ENCODE data around the gene AMACR.

The AMACR gene

GRCh38 chr5:34007621-34008600 is at the start of gene AMACR:
Gene AMACR, minus strand, starts transcription at chr5:34008050. Its CDS starts 31 bp downstream, at chr5:34008019.
- peak; percentile 47 to 98 (median 90) for DNase-seq

- no peak for DNase-seq
Observed at GRCh38 chr5:34057569-34057968, 49.7 kb upstream of the AMACR start.

GRCh38 chr5:34057118-34057517 is 49.3 kb upstream of the AMACR start:
- DNase-seq, result no peak

- no peak for DNase-seq
Observed at GRCh38 chr5:34055667-34056066, 47.8 kb upstream of the AMACR start.

- DNase-seq, result no peak
Observed at GRCh38 chr5:34054400-34054729, 46.5 kb upstream of the AMACR start.

- DNase-seq, result no peak
Observed at GRCh38 chr5:34053571-34054399, 45.9 kb upstream of the AMACR start.

GRCh38 chr5:34053133-34053532 is 45.3 kb upstream of the AMACR start:
- DNase-seq, result no peak

- no peak for DNase-seq
Observed at GRCh38 chr5:34051374-34051980, 43.6 kb upstream of the AMACR start.

GRCh38 chr5:34047774-34048572 is 40.1 kb upstream of the AMACR start:
- DNase-seq, result no peak

GRCh38 chr5:34047143-34047542 is 39.3 kb upstream of the AMACR start:
- no peak for DNase-seq

- no peak for DNase-seq
Observed at GRCh38 chr5:34045996-34046395, 38.1 kb upstream of the AMACR start.

- DNase-seq, result peak in 2 of 51 donors; percentile 3 to 8
Observed at GRCh38 chr5:34045023-34045422, 37.2 kb upstream of the AMACR start.

- peak in 17 of 51 donors; percentile 8 to 46 (median 15) for DNase-seq
Observed at GRCh38 chr5:34043099-34043876, 35.4 kb upstream of the AMACR start, which contains the start of gene C1QTNF3. Gene C1QTNF3, minus strand, starts transcription at chr5:34043213. Its CDS starts 88 bp downstream, at chr5:34043125.

- peak in 25 of 51 donors; percentile 3 to 66 (median 26) for DNase-seq
Observed at GRCh38 chr5:34042321-34042720, 34.5 kb upstream of the AMACR start.

GRCh38 chr5:34041247-34041972 is 33.6 kb upstream of the AMACR start:
- DNase-seq, result no peak

GRCh38 chr5:34040472-34040871 is 32.6 kb upstream of the AMACR start:
- DNase-seq, result no peak

- DNase-seq, result no peak
Observed at GRCh38 chr5:34039398-34040157, 31.7 kb upstream of the AMACR start.

GRCh38 chr5:34038838-34039237 is 31.0 kb upstream of the AMACR start:
- no peak for DNase-seq

GRCh38 chr5:34038390-34038789 is 30.5 kb upstream of the AMACR start:
- DNase-seq, result no peak
